SK-N-SH (cell line): ENCODE measurements around the gene ACTG2. TPM values are rescaled to one million over a fixed set of nuclear protein-coding genes. Genes with fewer than 3 reads are reported as not detected.
A peak's percentile ranks its signal among the peaks of the same experiment; 100 is the strongest.

ENCODE experiments used
- CTCF ChIA-PET: fragments of 300-600, 350-600 bp; formaldehyde crosslinking; extraction: SDS; loops from one replicate; lab custom pipeline; 2021; lab: Yijun Ruan, JAX
- POLR2A ChIA-PET: fragments of 350-600 bp; sonication (Branson Sonifier 250); formaldehyde crosslinking; extraction: SDS; loops from one replicate; lab custom pipeline; 2020; ENCODE audit warnings: antibody characterized with exemption, inconsistent platforms; lab: Yijun Ruan, JAX
- DNase-seq: peaks from one replicate; pipeline ENCODE4 v3.0.0; 2012
- H2AFZ ChIP-seq: fragments of 200-600 bp; sonication (generic); 2 replicates; pipeline ENCODE4 v1.8.1; 2016; ENCODE audit warnings: antibody characterized with exemption, mild to moderate bottlenecking, low read depth
- H3F3A ChIP-seq: fragments of 200-600 bp; sonication (generic); replicated peaks from 2 replicates; pipeline ENCODE3; 2016; ENCODE audit warnings: antibody characterized with exemption, mild to moderate bottlenecking; ENCODE audit not compliant: insufficient read depth
- H3K27ac ChIP-seq, 2 experiments: fragments of 200-500 bp in 1 of 2; fragments of 200-600 bp in 1 of 2; sonication (Bioruptor generic) in 1 of 2; sonication (generic), shearing (Covaris generic) in 1 of 2; 2 replicates each; pipeline versions ENCODE4 v1.5.1 to v1.6.1; 2014 to 2016; ENCODE audit warnings: low read depth in 2 of 2, inconsistent platforms in 1 of 2, low read length in 1 of 2, mild to moderate bottlenecking in 1 of 2, mixed read lengths in 1 of 2
- H3K27me3 ChIP-seq: fragments of 200-600 bp; sonication (generic), shearing (Covaris generic); 2 replicates; pipeline ENCODE4 v1.6.1; 2016; ENCODE audit warnings: mixed run types; ENCODE audit not compliant: insufficient read depth
- H3K36me3 ChIP-seq, 2 experiments: fragments of 200-500 bp in 1 of 2; fragments of 200-600 bp in 1 of 2; sonication (Bioruptor generic) in 1 of 2; sonication (generic) in 1 of 2; replicated peaks in 1 of 2; 2 replicates each; pipeline versions ENCODE3 to v1.5.1; 2014 to 2016; ENCODE audit warnings: low read length in 1 of 2, mild to moderate bottlenecking in 1 of 2; ENCODE audit not compliant: insufficient read depth in 2 of 2, control insufficient read depth in 1 of 2
- H3K4me1 ChIP-seq, 2 experiments: fragments of 200-500 bp in 1 of 2; fragments of 200-600 bp in 1 of 2; sonication (Bioruptor generic) in 1 of 2; sonication (generic), shearing (Covaris generic) in 1 of 2; 2 replicates each; pipeline versions ENCODE4 v1.5.1 to v1.6.1; 2014 to 2016; ENCODE audit warnings: low read depth in 1 of 2, low read length in 1 of 2, mixed run types in 1 of 2; ENCODE audit not compliant: insufficient read depth in 2 of 2, control insufficient read depth in 1 of 2
- H3K4me2 ChIP-seq: fragments of 200-600 bp; sonication (generic), shearing (Covaris generic); 2 replicates; pipeline ENCODE4 v1.6.1; 2017; ENCODE audit warnings: mixed run types
- H3K4me3 ChIP-seq, 2 experiments: fragments of 200-500 bp in 1 of 2; fragments of 200-600 bp in 1 of 2; sonication (Bioruptor generic) in 1 of 2; sonication (generic), shearing (Covaris generic) in 1 of 2; 2 replicates each; pipeline versions ENCODE4 v1.5.1 to v1.8.1; 2014 to 2016; ENCODE audit warnings: low read depth in 2 of 2, inconsistent platforms in 1 of 2, low read length in 1 of 2, mild to moderate bottlenecking in 1 of 2, mixed read lengths in 1 of 2, moderate library complexity in 1 of 2
- H3K79me2 ChIP-seq: fragments of 200-600 bp; sonication (generic); 2 replicates; pipeline ENCODE4 v1.8.1; 2017; ENCODE audit warnings: mild to moderate bottlenecking; ENCODE audit not compliant: insufficient read depth
- H3K9ac ChIP-seq: fragments of 200-600 bp; sonication (generic); 2 replicates; pipeline ENCODE4 v1.6.1; 2017; ENCODE audit warnings: mixed run types
- H3K9me2 ChIP-seq: fragments of 200-600 bp; sonication (generic); 2 replicates; pipeline ENCODE4 v1.6.1; 2017; ENCODE audit warnings: mixed run types
- H3K9me3 ChIP-seq: fragments of 200-600 bp; sonication (generic); 2 replicates; pipeline ENCODE4 v1.6.1; 2017; ENCODE audit warnings: mixed run types, mild to moderate bottlenecking, moderate library complexity
- H4K20me1 ChIP-seq: fragments of 200-600 bp; sonication (generic); 2 replicates; pipeline ENCODE4 v1.6.1; 2017; ENCODE audit warnings: mild to moderate bottlenecking, mixed run types; ENCODE audit not compliant: insufficient read depth
- CHD2 ChIP-seq: fragments of 150-350 bp; IDR thresholded peaks from 2 replicates; pipeline ENCODE4 v1.6.1; 2018; ENCODE audit warnings: low read length; ENCODE audit not compliant: partially characterized antibody
- EZH2phosphoT487 ChIP-seq: fragments of 200-600 bp; sonication (generic); IDR thresholded peaks from 2 replicates; pipeline ENCODE4 v1.6.1; 2017; ENCODE audit warnings: low read depth, mixed run types, mild to moderate bottlenecking, antibody characterized with exemption, moderate library complexity, borderline replicate concordance
- FOXJ3 ChIP-seq: sonication (generic); formaldehyde crosslinking; IDR thresholded peaks from 2 replicates; pipeline ENCODE4 v1.5.1; 2020; ENCODE audit warnings: mild to moderate bottlenecking, missing genetic modification reagents
- FOXM1 ChIP-seq: IDR thresholded peaks from 2 replicates; pipeline ENCODE4 v1.4.0; 2012; ENCODE audit warnings: low read depth, mild to moderate bottlenecking
- GABPA ChIP-seq: IDR thresholded peaks from 2 replicates; pipeline ENCODE4 v1.4.0; 2012; ENCODE audit warnings: low read depth, mild to moderate bottlenecking
- GATA2 ChIP-seq: sonication (generic); formaldehyde crosslinking; IDR thresholded peaks from 2 replicates; pipeline ENCODE4 v1.5.0; 2020; ENCODE audit warnings: mild to moderate bottlenecking, missing genetic modification reagents
- JUND ChIP-seq: IDR thresholded peaks from 2 replicates; pipeline ENCODE4 v1.4.0; 2012
- MAX ChIP-seq: IDR thresholded peaks from 2 replicates; pipeline ENCODE4 v1.4.0; 2012; ENCODE audit warnings: low read depth
- MEF2A ChIP-seq: IDR thresholded peaks from 2 replicates; pipeline ENCODE4 v1.4.0; 2012; ENCODE audit warnings: low read depth, borderline replicate concordance
- MXI1 ChIP-seq: IDR thresholded peaks from 2 replicates; pipeline ENCODE4 v1.6.1; 2012; ENCODE audit warnings: mild to moderate bottlenecking, low read depth, low read length, improper control_type of control experiment
- NRF1 ChIP-seq: IDR thresholded peaks from 2 replicates; pipeline ENCODE4 v1.6.1; 2012; ENCODE audit warnings: low read depth, mild to moderate bottlenecking, low read length
- POLR2AphosphoS5 ChIP-seq: IDR thresholded peaks from 2 replicates; pipeline ENCODE4 v1.6.1; 2012; ENCODE audit warnings: low read depth, low read length
- RXRA ChIP-seq: IDR thresholded peaks from 2 replicates; pipeline ENCODE4 v1.4.0; 2012; ENCODE audit warnings: low read depth, mild to moderate bottlenecking, borderline replicate concordance
- TCF12 ChIP-seq: IDR thresholded peaks from 2 replicates; pipeline ENCODE4 v1.4.0; 2012
- WGBS: methylation state at CpG from one replicate; pipeline ENCODE4 v1.1.6; 2017; ENCODE audit warnings: low lambda C conversion rate; 5-methylcytosine and 5-hydroxymethylcytosine counted together
- polyA plus RNA-seq, 3 experiments: library from polyadenylated mRNA; depleted of rRNA; stranded (reverse); fragments of >200 nt; gene quantifications; 2 replicates each; pipeline ENCODE4 v1.2.3, GENCODE V29; 2012
- TF ChIP-seq, protein P1 (sequence below): IDR thresholded peaks from 2 replicates; pipeline ENCODE4 v1.4.0; 2012; ENCODE audit warnings: low read depth, borderline replicate concordance
- TF ChIP-seq, protein P2 (sequence below): fragments of 150-350 bp; IDR thresholded peaks from 2 replicates; pipeline ENCODE4 v1.6.1; 2016; ENCODE audit warnings: mild to moderate bottlenecking, low read depth, low read length

ACTG2 gene
- polyA plus RNA-seq, 1 of the 3 experiments (the other 2 are of a cell fraction), result 0.25 TPM

- peak; percentile 41; the same call in 1 of the 2 replicates for TF ChIP-seq MAX
- TF ChIP-seq, protein P1, sequence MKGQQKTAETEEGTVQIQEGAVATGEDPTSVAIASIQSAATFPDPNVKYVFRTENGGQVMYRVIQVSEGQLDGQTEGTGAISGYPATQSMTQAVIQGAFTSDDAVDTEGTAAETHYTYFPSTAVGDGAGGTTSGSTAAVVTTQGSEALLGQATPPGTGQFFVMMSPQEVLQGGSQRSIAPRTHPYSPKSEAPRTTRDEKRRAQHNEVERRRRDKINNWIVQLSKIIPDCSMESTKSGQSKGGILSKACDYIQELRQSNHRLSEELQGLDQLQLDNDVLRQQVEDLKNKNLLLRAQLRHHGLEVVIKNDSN, result no peak
- TF ChIP-seq, all 33 proteins: peak for 7
These were observed 32.9 kb upstream of the ACTG2 start (continued) for GRCh38 chr2:73859721-73860586.

DNA sequence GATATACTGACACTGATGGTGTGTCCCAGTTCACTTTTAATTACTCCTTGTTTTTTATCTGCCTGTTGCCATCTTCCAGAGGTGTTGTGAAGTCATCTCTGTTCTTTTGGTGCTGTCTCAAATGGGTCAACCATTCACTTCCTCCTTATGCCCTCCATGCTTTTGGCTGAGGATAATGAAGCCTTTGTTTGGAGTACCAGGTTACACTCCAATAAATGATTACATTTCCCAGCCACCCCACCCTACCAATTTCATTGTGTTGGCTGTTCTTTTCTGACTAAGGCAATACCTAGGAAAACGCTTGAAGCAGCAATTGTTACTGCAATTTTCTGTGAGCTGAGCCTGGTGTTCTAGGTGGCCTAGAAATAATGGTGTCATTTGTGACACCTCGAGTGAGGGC lies 29.8 kb upstream of the ACTG2 start:
- ChIA-PET CTCF (interaction anchor here (1.1 to 2.8 kb wide), 4 partner anchors 11 to 472 kb away, joined by 5 to 6 read pairs (median 5); no protein-coding TSS in a partner anchor), POLR2A (interaction anchor here (0.6 kb wide), 1 partner anchor 281 kb away, joined by 3 read pairs; no protein-coding TSS in a partner anchor)
- Histone ChIP-seq H3K9me2 (no peaks in the 10 kb centered on the region), H3K9me3 (no peaks in the 10 kb centered on the region), H3K9ac (no peak overlapping the region), H3F3A (peaks cover 4% of the 10 kb centered on the region), H3K27ac (no peak overlapping the region), H3K79me2 (no peaks in the 10 kb centered on the region), H3K4me2 (no peak overlapping the region), H3K4me3 (no peak overlapping the region), H3K4me1 (peaks cover 0 to 4% of the 10 kb centered on the region in 2 experiments; a peak in 2 of 4 replicates), H3K27me3 (no peaks in the 10 kb centered on the region), H2AFZ (no peak overlapping the region), H4K20me1 (0 out of 2 replicates have a peak, but pooled peaks cover 4% of the 10 kb centered on the region), H3K36me3 (peaks cover 69 to 78% of the 10 kb centered on the region in 2 experiments)
- TF ChIP-seq GATA2 (CRISPR knock-in tag) (no peak), TCF12 (no peak), EZH2phosphoT487 (no peak), FOXJ3 (no peak), MEF2A (no peak), POLR2AphosphoS5 (no peak), FOXM1 (no peak), CHD2 (no peak), GABPA (no peak), NRF1 (no peak), RXRA (no peak), JUND (no peak), MXI1 (no peak)
- TF ChIP-seq, protein P1, result no peak
- TF ChIP-seq, protein P2, sequence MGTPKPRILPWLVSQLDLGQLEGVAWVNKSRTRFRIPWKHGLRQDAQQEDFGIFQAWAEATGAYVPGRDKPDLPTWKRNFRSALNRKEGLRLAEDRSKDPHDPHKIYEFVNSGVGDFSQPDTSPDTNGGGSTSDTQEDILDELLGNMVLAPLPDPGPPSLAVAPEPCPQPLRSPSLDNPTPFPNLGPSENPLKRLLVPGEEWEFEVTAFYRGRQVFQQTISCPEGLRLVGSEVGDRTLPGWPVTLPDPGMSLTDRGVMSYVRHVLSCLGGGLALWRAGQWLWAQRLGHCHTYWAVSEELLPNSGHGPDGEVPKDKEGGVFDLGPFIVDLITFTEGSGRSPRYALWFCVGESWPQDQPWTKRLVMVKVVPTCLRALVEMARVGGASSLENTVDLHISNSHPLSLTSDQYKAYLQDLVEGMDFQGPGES, result no peak
- WGBS, result 94% methylated on average over 2 of the region's 2 CpGs
- no peak for DNase-seq
